H1 (cell line): ENCODE measurements around the gene ACAP3. TPM values are rescaled to one million over a fixed set of nuclear protein-coding genes. Genes with fewer than 3 reads are reported as not detected.
A peak's percentile ranks its signal among the peaks of the same experiment; 100 is the strongest.

Source experiments
- CTCF ChIA-PET: fragments of 300-600 bp; sonication (Branson Sonifier 250); formaldehyde crosslinking; loops from one replicate; lab custom pipeline; 2021; ENCODE audit not compliant: partially characterized antibody; lab: Charles Lee
- POLR2A ChIA-PET: fragments of 300-600 bp; sonication (Branson Sonifier 250); formaldehyde crosslinking; loops from one replicate; lab custom pipeline; 2021; ENCODE audit warnings: inconsistent platforms; ENCODE audit not compliant: partially characterized antibody; lab: Charles Lee
- DNase-seq, 2 experiments: peaks; one replicate each; pipeline versions ENCODE4 v3.0.0 to v3.0.0-alpha.2; 2010 to 2022; ENCODE audit warnings: low spot score in 2 of 2, low read depth in 1 of 2, mixed read lengths in 1 of 2
- FAIRE-seq: peaks from 2 replicates; lab custom pipeline; 2011; peaks lifted over from hg19 to GRCh38; lab: Jason Lieb, UNC
- H2AFZ ChIP-seq: 2 replicates; pipeline ENCODE4 v1.8.1; 2012; ENCODE audit warnings: low read length, inconsistent platforms
- H2AK5ac ChIP-seq: 2 replicates; pipeline ENCODE4 v1.6.1; 2013; ENCODE audit warnings: low read depth, low read length
- H2BK120ac ChIP-seq: replicated peaks from 2 replicates; pipeline ENCODE3; 2013; ENCODE audit warnings: low read depth, low read length, inconsistent platforms
- H2BK12ac ChIP-seq: 2 replicates; pipeline ENCODE4 v1.6.1; 2013; ENCODE audit warnings: low read depth, low read length
- H2BK15ac ChIP-seq: 2 replicates; pipeline ENCODE4 v1.6.1; 2013; ENCODE audit warnings: low read length
- H2BK20ac ChIP-seq: 2 replicates; pipeline ENCODE4 v1.6.1; 2013; ENCODE audit warnings: low read length
- H2BK5ac ChIP-seq: 2 replicates; pipeline ENCODE4 v1.6.1; 2013; ENCODE audit warnings: low read depth, low read length
- H3K14ac ChIP-seq: 2 replicates; pipeline ENCODE4 v1.6.1; 2013; ENCODE audit warnings: inconsistent platforms; ENCODE audit not compliant: insufficient read length
- H3K18ac ChIP-seq: 2 replicates; pipeline ENCODE4 v1.6.1; 2013; ENCODE audit warnings: low read length; ENCODE audit errors: extremely low read depth
- H3K23ac ChIP-seq: 2 replicates; pipeline ENCODE4 v1.6.1; 2013; ENCODE audit warnings: inconsistent platforms; ENCODE audit not compliant: insufficient read length
- H3K23me2 ChIP-seq: 2 replicates; pipeline ENCODE4 v1.6.1; 2013; ENCODE audit warnings: low read depth, low read length
- H3K27ac ChIP-seq: 2 replicates; pipeline ENCODE4 v1.6.1; 2011; ENCODE audit warnings: low read depth, low read length, inconsistent platforms
- H3K27me3 ChIP-seq, 4 experiments: replicated peaks in 1 of 4; 1 replicate in 1 of 4; 2 replicates in 3 of 4; pipeline versions ENCODE4 v1.6.1 to v1.8.1; 2011 to 2013; ENCODE audit warnings: low read length in 3 of 4, mild to moderate bottlenecking in 3 of 4, inconsistent platforms in 2 of 4, mixed read lengths in 2 of 4, moderate library complexity in 1 of 4; ENCODE audit not compliant: control insufficient read depth in 3 of 4, insufficient read depth in 3 of 4; ENCODE audit errors: extremely low read depth in 1 of 4
- H3K36me3 ChIP-seq, 4 experiments: 2 replicates each; pipeline versions ENCODE4 v1.6.1 to v1.8.1; 2011 to 2013; ENCODE audit warnings: mild to moderate bottlenecking in 4 of 4, low read length in 3 of 4, moderate library complexity in 2 of 4, control low read depth in 1 of 4, inconsistent platforms in 1 of 4; ENCODE audit not compliant: insufficient read depth in 4 of 4, control insufficient read depth in 2 of 4
- H3K4ac ChIP-seq: replicated peaks from 2 replicates; pipeline ENCODE3; 2013; ENCODE audit warnings: low read length, low read depth, mixed read lengths, inconsistent platforms; ENCODE audit not compliant: insufficient read length
- H3K4me1 ChIP-seq, 4 experiments: replicated peaks in 1 of 4; 1 replicate in 1 of 4; 2 replicates in 3 of 4; pipeline versions ENCODE4 v1.6.1 to v1.8.1; 2011 to 2013; ENCODE audit warnings: low read length in 3 of 4, inconsistent platforms in 2 of 4, mixed read lengths in 1 of 4; ENCODE audit not compliant: insufficient read depth in 4 of 4, control insufficient read depth in 3 of 4
- H3K4me2 ChIP-seq, 2 experiments: 2 replicates each; pipeline versions ENCODE4 v1.6.1 to v1.8.1; 2011 to 2013; ENCODE audit warnings: low read depth in 2 of 2, low read length in 2 of 2, control low read depth in 1 of 2, inconsistent platforms in 1 of 2, mild to moderate bottlenecking in 1 of 2; ENCODE audit not compliant: insufficient read depth in 1 of 2
- H3K4me3 ChIP-seq, 4 experiments: fragments of 200-600, 300-600 bp in 1 of 4; sonication (generic), shearing (Covaris generic), sonication (Bioruptor Twin) in 1 of 4; 2 replicates each; pipeline versions ENCODE4 v1.5.1 to v1.8.1; 2011 to 2016; ENCODE audit warnings: low read length in 4 of 4, low read depth in 3 of 4, control low read depth in 2 of 4, inconsistent platforms in 2 of 4, mild to moderate bottlenecking in 2 of 4, mixed read lengths in 1 of 4, moderate library complexity in 1 of 4; ENCODE audit not compliant: insufficient read depth in 2 of 4; ENCODE audit errors: extremely low read depth in 1 of 4
- H3K56ac ChIP-seq: replicated peaks from 2 replicates; pipeline ENCODE3; 2013; ENCODE audit warnings: low read depth, mild to moderate bottlenecking, mixed read lengths, low read length, inconsistent platforms; ENCODE audit not compliant: insufficient read length
- H3K79me1 ChIP-seq: 2 replicates; pipeline ENCODE4 v1.6.1; 2013; ENCODE audit warnings: low read depth, low read length, control low read depth
- H3K79me2 ChIP-seq, 2 experiments: 2 replicates each; pipeline versions ENCODE4 v1.6.1 to v1.8.1; 2012 to 2013; ENCODE audit warnings: low read length in 2 of 2, mild to moderate bottlenecking in 2 of 2, inconsistent platforms in 1 of 2; ENCODE audit not compliant: insufficient read depth in 2 of 2, control insufficient read depth in 1 of 2
- H3K9ac ChIP-seq, 4 experiments: replicated peaks in 1 of 4; 1 replicate in 1 of 4; 2 replicates in 3 of 4; pipeline versions ENCODE4 v1.6.1 to v1.8.1; 2011 to 2013; ENCODE audit warnings: low read depth in 3 of 4, low read length in 3 of 4, control low read depth in 2 of 4, mild to moderate bottlenecking in 2 of 4, moderate library complexity in 2 of 4, inconsistent platforms in 1 of 4; ENCODE audit errors: extremely low read depth in 1 of 4
- H3K9me3 ChIP-seq, 2 experiments: 2 replicates each; pipeline versions ENCODE4 v1.6.1 to v1.8.1; 2012 to 2013; ENCODE audit warnings: mild to moderate bottlenecking in 2 of 2, moderate library complexity in 2 of 2, control low read depth in 1 of 2, inconsistent platforms in 1 of 2, low read depth in 1 of 2, low read length in 1 of 2, mixed read lengths in 1 of 2; ENCODE audit not compliant: insufficient read depth in 2 of 2
- H4K20me1 ChIP-seq, 2 experiments: replicated peaks in 1 of 2; 2 replicates each; pipeline versions ENCODE3 to v1.8.1; 2011 to 2013; ENCODE audit warnings: inconsistent platforms in 2 of 2, low read length in 2 of 2, mild to moderate bottlenecking in 1 of 2; ENCODE audit not compliant: insufficient read depth in 2 of 2, control insufficient read depth in 1 of 2
- H4K5ac ChIP-seq: 2 replicates; pipeline ENCODE4 v1.6.1; 2013; ENCODE audit warnings: low read length, low read depth, mixed read lengths, inconsistent platforms; ENCODE audit not compliant: insufficient read length
- H4K8ac ChIP-seq: 2 replicates; pipeline ENCODE4 v1.8.0; 2013; ENCODE audit warnings: mild to moderate bottlenecking, moderate library complexity, low read length, inconsistent platforms; ENCODE audit not compliant: insufficient read depth; ENCODE audit errors: extremely low read depth
- H4K91ac ChIP-seq: replicated peaks from 2 replicates; pipeline ENCODE3; 2013; ENCODE audit warnings: low read length, mixed read lengths, inconsistent platforms; ENCODE audit not compliant: insufficient read length
- CEBPB ChIP-seq: IDR thresholded peaks from 2 replicates; pipeline ENCODE4 v1.6.1; 2012; ENCODE audit warnings: low read depth, low read length
- JUND ChIP-seq: IDR thresholded peaks from 2 replicates; pipeline ENCODE4 v1.6.1; 2011; ENCODE audit warnings: mild to moderate bottlenecking, improper control_type of control experiment, low read length
- NRF1 ChIP-seq: IDR thresholded peaks from 2 replicates; pipeline ENCODE4 v1.6.1; 2011; ENCODE audit warnings: mild to moderate bottlenecking, low read depth, low read length, improper control_type of control experiment
- POLR2AphosphoS5 ChIP-seq: IDR thresholded peaks from 2 replicates; pipeline ENCODE4 v1.6.1; 2011; ENCODE audit warnings: low read depth, low read length
- RBBP5 ChIP-seq: IDR thresholded peaks from 2 replicates; pipeline ENCODE4 v1.7.1; 2012; ENCODE audit warnings: low read depth, mild to moderate bottlenecking, inconsistent platforms, low read length, moderate library complexity, borderline replicate concordance
- RFX5 ChIP-seq: IDR thresholded peaks from 2 replicates; pipeline ENCODE4 v1.6.1; 2011; ENCODE audit warnings: low read depth, low read length, improper control_type of control experiment, borderline replicate concordance
- TAF1 ChIP-seq: IDR thresholded peaks from 2 replicates; pipeline ENCODE4 v1.6.1; 2011; ENCODE audit warnings: mild to moderate bottlenecking, low read depth, low read length
- TCF12 ChIP-seq: IDR thresholded peaks from 2 replicates; pipeline ENCODE4 v1.6.1; 2011; ENCODE audit warnings: low read depth, mild to moderate bottlenecking, low read length
- WGBS, 2 experiments: shearing (Covaris generic) in 1 of 2; methylation state at CpG; one replicate each; pipeline versions ENCODE4 v1.1.6 to v1.1.7; 2013 to 2015; ENCODE audit warnings: low lambda C conversion rate in 2 of 2, mixed read lengths in 2 of 2, inconsistent platforms in 1 of 2, low coverage in 1 of 2, missing lambda C conversion rate in 1 of 2; ENCODE audit not compliant: insufficient replicate concordance in 2 of 2, insufficient coverage in 1 of 2, insufficient read length in 1 of 2; ENCODE audit errors: extremely low coverage in 1 of 2, missing lambda C conversion rate in 1 of 2; 5-methylcytosine and 5-hydroxymethylcytosine counted together
- polyA plus RNA-seq, 7 experiments: library from polyadenylated mRNA; depleted of rRNA in 3 of 7; stranded (reverse) in 5 of 7; unstranded in 2 of 7; fragments of >200 nt in 5 of 7; fragments of 200-250 nt in 2 of 7; gene quantifications; 1 replicate in 5 of 7; 2 replicates in 1 of 7; 4 replicates in 1 of 7; pipeline versions ENCODE4 v1.2.1 to v1.2.3, GENCODE V29; 2011 to 2013; ENCODE audit warnings: missing spikeins in 2 of 7, mixed read lengths in 2 of 7
- total RNA-seq: library from RNA; stranded (reverse); fragmentation: NEBNext Ultra II Directional; extraction: Animal tissue kit (Norgen Biotek cat#: 25700); gene quantifications from 2 replicates; pipeline ENCODE4 v1.2.1, GENCODE V29; 2021

ACAP3 gene
- total and polyA plus RNA-seq, 2 of the 8 experiments (the other 6 are each of a cell fraction or from before 2014, with no cell fraction given) = 14.8 to 28.3 TPM

DNA sequence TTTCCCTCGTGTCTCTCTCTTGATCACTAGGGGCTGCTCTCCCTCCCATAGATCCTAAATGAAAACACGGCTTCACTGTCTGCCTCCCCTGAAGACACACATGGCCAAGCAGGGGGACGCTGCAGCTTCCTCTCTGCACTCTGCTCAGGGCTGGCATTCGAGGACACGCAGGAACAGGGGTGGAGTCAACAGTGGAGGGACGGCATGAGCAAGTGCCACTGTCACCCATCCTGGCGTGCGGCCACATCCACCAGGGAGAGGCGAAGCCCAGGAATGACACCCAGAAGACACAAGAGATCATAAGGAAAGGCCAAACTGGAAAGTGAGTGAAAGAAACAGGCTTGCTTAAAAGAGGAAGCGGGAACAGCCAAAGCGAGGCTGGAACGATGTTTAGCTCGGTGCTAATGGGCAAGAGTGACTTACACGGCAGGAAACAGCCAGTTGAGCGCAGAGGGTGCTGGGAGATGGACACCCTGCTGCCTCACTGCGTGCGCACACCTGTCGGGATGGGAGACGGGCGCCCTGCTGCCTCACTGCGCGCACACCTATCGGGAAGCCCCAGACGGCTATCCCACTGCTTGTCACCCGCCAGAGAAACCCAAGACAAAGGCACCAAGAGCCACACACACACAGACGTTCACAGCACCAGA lies 47.7 kb downstream of the ACAP3 start:
- Histone ChIP-seq H3K4me2 (no peak overlapping the region), H3K18ac (no peak overlapping the region), H3K4ac (no peak overlapping the region), H3K56ac (no peak overlapping the region), H4K8ac (no peak overlapping the region), H3K79me2 (peaks cover 0 to 10% of the 10 kb centered on the region in 2 experiments; a peak in 2 of 4 replicates), H3K36me3 (peaks cover 13 to 37% (median 24%) of the 10 kb centered on the region in 4 experiments), H2BK15ac (no peak overlapping the region), H3K9me3 (no peaks in the 10 kb centered on the region), H3K27me3 (no peaks in the 10 kb centered on the region), H3K14ac (no peak overlapping the region), H4K91ac (no peak overlapping the region), H3K4me3 (no peak overlapping the region), H2BK12ac (no peak overlapping the region), H3K9ac (no peak overlapping the region), H4K5ac (no peak overlapping the region), H3K79me1 (peaks cover 13% of the 10 kb centered on the region), H2BK20ac (no peak overlapping the region), H3K23me2 (no peaks in the 10 kb centered on the region), H3K23ac (no peak overlapping the region), H2AFZ (no peak overlapping the region), H2BK5ac (peak overlapping the region; percentile 66; the same call in 1 of the 2 replicates), H3K27ac (no peak overlapping the region), H3K4me1 (peaks cover 0 to 14% (median 8%) of the 10 kb centered on the region in 4 experiments; a peak in 6 of 7 replicates), H2AK5ac (no peak overlapping the region), H2BK120ac (no peak overlapping the region), H4K20me1 (peaks cover 13 to 33% of the 10 kb centered on the region in 2 experiments)
- FAIRE-seq (no peak), DNase-seq (no peak)
- 93% methylated on average over 26 of the region's 26 CpGs; no CpG with 5 or more reads in 1 of the 2 experiments for WGBS, 2 experiments
- ChIA-PET CTCF (interaction anchor here (0.8 to 2.7 kb wide), 3 partner anchors 9 to 244 kb away, joined by 3 to 8 read pairs (median 3); no protein-coding TSS in a partner anchor), POLR2A (interaction anchor here (0.9 to 3.9 kb wide), 5 partner anchors 9 to 31 kb away, joined by 3 to 16 read pairs (median 5); partner anchors contain the start of genes SDF4 and UBE2J2)
- TF ChIP-seq TCF12 (no peak), NRF1 (no peak), CEBPB (no peak), RBBP5 (no peak), JUND (no peak), RFX5 (no peak), POLR2AphosphoS5 (no peak), TAF1 (no peak)
